Mesenchymal stem cell (in vitro differentiated cells and primary cell): ENCODE measurements around the gene MOB3B.
"Not testable (repeated sequence)": the region's sequence is repeated elsewhere in the genome, so short reads cannot be mapped to it uniquely, and the experiment has no call there.

Experiments
- DNase-seq: peaks from one replicate; pipeline ENCODE4 v3.0.0-alpha.2; 2013
- H2AFZ ChIP-seq: one replicate; pipeline ENCODE4 v1.6.1; 2013; ENCODE audit warnings: low read depth, mild to moderate bottlenecking, control low read depth, inconsistent platforms, low read length, moderate library complexity
- H2AK5ac ChIP-seq: 2 replicates; pipeline ENCODE4 v1.6.1; 2013; ENCODE audit warnings: low read length, moderate library complexity, mild to moderate bottlenecking, inconsistent platforms; ENCODE audit not compliant: severe bottlenecking
- H2BK120ac ChIP-seq: one replicate; pipeline ENCODE4 v1.6.1; 2013; ENCODE audit warnings: low read depth, mild to moderate bottlenecking, inconsistent platforms, low read length, moderate library complexity
- H2BK12ac ChIP-seq, 2 experiments: one replicate each; pipeline ENCODE4 v1.6.1; 2013; ENCODE audit warnings: inconsistent platforms in 2 of 2, low read length in 2 of 2, mild to moderate bottlenecking in 2 of 2, moderate library complexity in 2 of 2, control low read depth in 1 of 2
- H2BK15ac ChIP-seq: one replicate; pipeline ENCODE4 v1.6.1; 2013; ENCODE audit warnings: mild to moderate bottlenecking, low read depth, inconsistent platforms; ENCODE audit not compliant: poor library complexity, severe bottlenecking
- H2BK5ac ChIP-seq: 2 replicates; pipeline ENCODE4 v1.6.1; 2013; ENCODE audit warnings: low read depth, mild to moderate bottlenecking, low read length, control low read depth, inconsistent platforms; ENCODE audit not compliant: poor library complexity, severe bottlenecking
- H3K14ac ChIP-seq, 2 experiments: one replicate each; pipeline ENCODE4 v1.6.1; 2013; ENCODE audit warnings: inconsistent platforms in 2 of 2, low read length in 2 of 2, control low read depth in 1 of 2, mild to moderate bottlenecking in 1 of 2, moderate library complexity in 1 of 2
- H3K18ac ChIP-seq, 2 experiments: one replicate each; pipeline ENCODE4 v1.6.1; 2013; ENCODE audit warnings: inconsistent platforms in 2 of 2, low read length in 2 of 2, control low read depth in 1 of 2, low read depth in 1 of 2, mild to moderate bottlenecking in 1 of 2
- H3K23ac ChIP-seq, 2 experiments: one replicate each; pipeline ENCODE4 v1.6.1; 2013; ENCODE audit warnings: inconsistent platforms in 2 of 2, low read length in 2 of 2, mild to moderate bottlenecking in 2 of 2, moderate library complexity in 2 of 2, control low read depth in 1 of 2
- H3K27ac ChIP-seq: 2 replicates; pipeline ENCODE4 v1.5.1; 2013; ENCODE audit warnings: mild to moderate bottlenecking, moderate library complexity, low read length, control low read depth, inconsistent platforms; ENCODE audit not compliant: poor library complexity, severe bottlenecking
- H3K27me3 ChIP-seq, 2 experiments: 2 replicates each; pipeline versions ENCODE4 v1.6.1 to v1.7.0; 2013; ENCODE audit warnings: low read length in 2 of 2, mild to moderate bottlenecking in 2 of 2, moderate library complexity in 2 of 2, control low read depth in 1 of 2, inconsistent platforms in 1 of 2; ENCODE audit not compliant: control insufficient read depth in 1 of 2, insufficient read depth in 1 of 2
- H3K36me3 ChIP-seq, 2 experiments: 2 replicates each; pipeline versions ENCODE4 v1.6.1 to v1.7.0; 2013; ENCODE audit warnings: low read length in 2 of 2, control low read depth in 1 of 2, inconsistent platforms in 1 of 2, low read depth in 1 of 2, mild to moderate bottlenecking in 1 of 2; ENCODE audit not compliant: insufficient read depth in 2 of 2, control insufficient read depth in 1 of 2
- H3K4ac ChIP-seq, 2 experiments: one replicate each; pipeline ENCODE4 v1.6.1; 2013; ENCODE audit warnings: inconsistent platforms in 2 of 2, low read length in 2 of 2, mild to moderate bottlenecking in 2 of 2, moderate library complexity in 2 of 2, control low read depth in 1 of 2, low read depth in 1 of 2
- H3K4me1 ChIP-seq: 2 replicates; pipeline ENCODE4 v1.6.1; 2013; ENCODE audit warnings: low read depth, low read length, control low read depth; ENCODE audit not compliant: control insufficient read depth, insufficient read depth
- H3K4me2 ChIP-seq: 2 replicates; pipeline ENCODE4 v1.6.1; 2013; ENCODE audit warnings: low read length, mild to moderate bottlenecking, inconsistent platforms; ENCODE audit not compliant: poor library complexity, severe bottlenecking
- H3K4me3 ChIP-seq, 2 experiments: 2 replicates each; pipeline versions ENCODE4 v1.5.1 to v1.7.0; 2013; ENCODE audit warnings: low read length in 2 of 2, mild to moderate bottlenecking in 2 of 2, control low read depth in 1 of 2, low read depth in 1 of 2; ENCODE audit not compliant: insufficient read depth in 1 of 2
- H3K79me1 ChIP-seq: replicated peaks from 2 replicates; pipeline ENCODE4 v1.6.1; 2013; ENCODE audit warnings: mild to moderate bottlenecking, control low read depth, low read length, inconsistent platforms; ENCODE audit not compliant: poor library complexity, severe bottlenecking
- H3K9ac ChIP-seq: 2 replicates; pipeline ENCODE4 v1.7.0; 2013; ENCODE audit warnings: mild to moderate bottlenecking, low read length, moderate library complexity
- H3K9me3 ChIP-seq: 2 replicates; pipeline ENCODE4 v1.7.0; 2013; ENCODE audit warnings: mild to moderate bottlenecking, low read length; ENCODE audit not compliant: control insufficient read depth
- H4K8ac ChIP-seq: one replicate; pipeline ENCODE4 v1.6.1; 2013; ENCODE audit warnings: inconsistent platforms, mild to moderate bottlenecking, low read length, moderate library complexity
- H4K91ac ChIP-seq: one replicate; pipeline ENCODE4 v1.6.1; 2013; ENCODE audit warnings: mild to moderate bottlenecking, low read length, inconsistent platforms
- WGBS: methylation state at CpG from one replicate; pipeline ENCODE4 v1.1.7; 2013; ENCODE audit warnings: mixed read lengths; 5-methylcytosine and 5-hydroxymethylcytosine counted together

Gene MOB3B

GRCh38 chr9:27504259-27504658, 25.4 kb downstream of the MOB3B start:
- Histone ChIP-seq H3K4me1 (no peaks in the 10 kb centered on the region), H3K9ac (no peak overlapping the region), H4K91ac (no peak overlapping the region), H3K23ac (no peak overlapping the region), H4K8ac (no peak overlapping the region), H3K4me3 (no peak overlapping the region), H3K27ac (no peak overlapping the region), H2BK15ac (no peak overlapping the region), H3K14ac (no peak overlapping the region), H2BK5ac (no peak overlapping the region), H2AFZ (no peak overlapping the region), H3K27me3 (peaks cover 0 to 4% of the 10 kb centered on the region in 2 experiments), H3K9me3 (no peaks in the 10 kb centered on the region), H3K4me2 (no peak overlapping the region), H3K4ac (no peak overlapping the region), H2BK120ac (no peak overlapping the region), H2BK12ac (no peak overlapping the region), H3K36me3 (no peaks in the 10 kb centered on the region), H3K18ac (no peak overlapping the region), H3K79me1 (no peaks in the 10 kb centered on the region), H2AK5ac (no peak overlapping the region)
- no peak for DNase-seq

- no peak overlapping the region for H2BK120ac ChIP-seq
- H3K27ac ChIP-seq, result no peak overlapping the region
- no peak overlapping the region for H3K18ac ChIP-seq
- H3K4me3 ChIP-seq, result no peak overlapping the region
- no peak overlapping the region for H2BK15ac ChIP-seq
- no peaks in the 10 kb centered on the region for H3K36me3 ChIP-seq
- H3K9me3 ChIP-seq, result no peaks in the 10 kb centered on the region
- H2BK5ac ChIP-seq, result no peak overlapping the region
- no peak overlapping the region for H2AFZ ChIP-seq
- no peak overlapping the region for H2BK12ac ChIP-seq
- H3K14ac ChIP-seq, result no peak overlapping the region
- peaks cover 0 to 4% of the 10 kb centered on the region in 2 experiments for H3K27me3 ChIP-seq
- H2AK5ac ChIP-seq, result no peak overlapping the region
- H3K23ac ChIP-seq, result no peak overlapping the region
- no peak overlapping the region for H3K4ac ChIP-seq
- DNase-seq, result no peak
- no peaks in the 10 kb centered on the region for H3K4me1 ChIP-seq
- 85% methylated on average over 4 of the region's 4 CpGs for WGBS
- H3K4me2 ChIP-seq, result no peak overlapping the region
- no peaks in the 10 kb centered on the region for H3K79me1 ChIP-seq
- H4K91ac ChIP-seq, result no peak overlapping the region
- no peak overlapping the region for H3K9ac ChIP-seq
- H4K8ac ChIP-seq, result no peak overlapping the region
Observed at GRCh38 chr9:27503623-27504022, 26.0 kb downstream of the MOB3B start.

- H3K4ac ChIP-seq, H3K9ac ChIP-seq, H3K18ac ChIP-seq, H3K4me2 ChIP-seq, H3K14ac ChIP-seq, H4K8ac ChIP-seq, H2BK120ac ChIP-seq, H3K23ac ChIP-seq, H3K36me3 ChIP-seq, H2BK5ac ChIP-seq, H2AK5ac ChIP-seq, H3K79me1 ChIP-seq, H2BK15ac ChIP-seq, H3K4me3 ChIP-seq, H3K27ac ChIP-seq, H3K9me3 ChIP-seq, H2BK12ac ChIP-seq, H3K27me3 ChIP-seq, H4K91ac ChIP-seq, DNase-seq, H2AFZ ChIP-seq, H3K4me1 ChIP-seq: not testable (repeated sequence)
- WGBS, result 87% methylated on average over 3 of the region's 3 CpGs
Observed at GRCh38 chr9:27500902-27501301, 28.7 kb downstream of the MOB3B start.

- 6% methylated on average over 2 of the region's 2 CpGs for WGBS
- H2BK15ac ChIP-seq, result no peak overlapping the region
Observed at GRCh38 chr9:27499451-27499850, 30.2 kb downstream of the MOB3B start.

More at GRCh38 chr9:27499451-27499850, 30.2 kb downstream of the MOB3B start:
- Histone ChIP-seq H3K27ac (no peak overlapping the region), H4K8ac (no peak overlapping the region), H3K27me3 (peaks cover 0 to 4% of the 10 kb centered on the region in 2 experiments), H3K9ac (no peak overlapping the region), H3K79me1 (no peaks in the 10 kb centered on the region), H2BK120ac (no peak overlapping the region), H3K14ac (no peak overlapping the region), H2BK12ac (no peak overlapping the region), H2AK5ac (no peak overlapping the region), H3K36me3 (no peaks in the 10 kb centered on the region), H3K4me3 (no peak overlapping the region), H3K4me2 (no peak overlapping the region), H3K4ac (no peak overlapping the region), H3K23ac (no peak overlapping the region), H3K4me1 (no peaks in the 10 kb centered on the region), H3K9me3 (no peaks in the 10 kb centered on the region), H2BK5ac (no peak overlapping the region), H3K18ac (no peak overlapping the region), H2AFZ (no peak overlapping the region), H4K91ac (no peak overlapping the region)
- DNase-seq, result peak; percentile 39
